Adrenal gland (tissue), 5 donors: Measurements from ENCODE around the gene LAMB1.

ENCODE experiments used
- CTCF ChIP-seq, 6 experiments: fragments of 450-650 bp in 4 of 6; fragments of 200-600 bp in 2 of 6; sonication (generic) in 1 of 6; IDR thresholded peaks; 1 replicate in 5 of 6; 2 replicates in 1 of 6; pipeline versions ENCODE4 v1.5.1 to v1.8.0; 2016 to 2021; ENCODE audit warnings: antibody characterized with exemption in 6 of 6, mild to moderate bottlenecking in 2 of 6, moderate library complexity in 1 of 6
- POLR2A ChIP-seq, 2 donors: fragments of 450-650 bp; IDR thresholded peaks; one replicate each; pipeline ENCODE4 v1.6.1; 2017; ENCODE audit warnings: antibody characterized with exemption in 2 of 2, mild to moderate bottlenecking in 2 of 2, moderate library complexity in 1 of 2
- donor health status: DM: no; HTN: no; CAD: no.

- TF ChIP-seq POLR2A (IDR thresholded peaks at IDR 0.05) (no peak), CTCF (IDR thresholded peaks at IDR 0.05) (no peak)
Measured at GRCh38 chr7:107918948-107919347, 84.0 kb downstream of the LAMB1 start.
